Ishikawa (cell line): ENCODE measurements around the gene ICAM2.

Experiments
- CEBPB ChIP-seq: IDR thresholded peaks from 2 replicates; pipeline ENCODE4 v1.6.1; 2012
- CREB1 ChIP-seq: IDR thresholded peaks from 2 replicates; pipeline ENCODE4 v1.6.1; 2012; ENCODE audit warnings: low read depth
- EGR1 ChIP-seq: IDR thresholded peaks from 2 replicates; pipeline ENCODE4 v1.6.1; 2012
- EP300 ChIP-seq: IDR thresholded peaks from 2 replicates; pipeline ENCODE4 v1.6.1; 2012; ENCODE audit warnings: borderline replicate concordance
- FOXM1 ChIP-seq: IDR thresholded peaks from 2 replicates; pipeline ENCODE4 v1.6.1; 2012; ENCODE audit warnings: low read depth, borderline replicate concordance
- MAX ChIP-seq: IDR thresholded peaks from 2 replicates; pipeline ENCODE4 v1.6.1; 2012
- NFIC ChIP-seq: IDR thresholded peaks from 2 replicates; pipeline ENCODE4 v1.6.1; 2012
- RAD21 ChIP-seq: IDR thresholded peaks from 2 replicates; pipeline ENCODE4 v1.6.1; 2012; ENCODE audit warnings: low read depth
- REST ChIP-seq: IDR thresholded peaks from 2 replicates; pipeline ENCODE4 v1.6.1; 2012; ENCODE audit warnings: low read depth, mild to moderate bottlenecking
- TAF1 ChIP-seq: IDR thresholded peaks from 2 replicates; pipeline ENCODE4 v1.6.1; 2012; ENCODE audit warnings: low read depth, mild to moderate bottlenecking
- TCF12 ChIP-seq: IDR thresholded peaks from 2 replicates; pipeline ENCODE4 v1.6.1; 2012; ENCODE audit warnings: low read depth
- TEAD4 ChIP-seq: IDR thresholded peaks from 2 replicates; pipeline ENCODE4 v1.6.1; 2012
- USF1 ChIP-seq: IDR thresholded peaks from 2 replicates; pipeline ENCODE4 v1.6.1; 2012
- YY1 ChIP-seq: IDR thresholded peaks from 2 replicates; pipeline ENCODE4 v1.6.1; 2012; ENCODE audit warnings: low read depth
- ZBTB7A ChIP-seq: IDR thresholded peaks from 2 replicates; pipeline ENCODE4 v1.6.1; 2012; ENCODE audit warnings: low read depth

The ICAM2 gene

GRCh38 chr17:63986821-63987220 lies 33.6 kb downstream of the ICAM2 start:
- TF ChIP-seq TAF1 (no peak), MAX (no peak), EGR1 (no peak)

GRCh38 chr17:63985387-63986140 lies 34.9 kb downstream of the ICAM2 start:
- TF ChIP-seq RAD21, result no peak
- TF ChIP-seq MAX, result no peak
- TF ChIP-seq ZBTB7A, result no peak
- no peak for TF ChIP-seq TCF12
- TF ChIP-seq EGR1, result no peak
- no peak for TF ChIP-seq NFIC
- TF ChIP-seq USF1, result no peak
- no peak for TF ChIP-seq FOXM1
- TF ChIP-seq EP300, result no peak
- no peak for TF ChIP-seq TEAD4
- no peak for TF ChIP-seq CREB1
- no peak for TF ChIP-seq CEBPB
- no peak for TF ChIP-seq TAF1
- no peak for TF ChIP-seq YY1
- TF ChIP-seq REST, result no peak

- TF ChIP-seq YY1, result no peak
- TF ChIP-seq REST, result no peak
Observed at GRCh38 chr17:63984651-63985386, 35.6 kb downstream of the ICAM2 start.

- TF ChIP-seq RAD21, result no peak
- TF ChIP-seq EP300, result no peak
- no peak for TF ChIP-seq YY1
Observed at GRCh38 chr17:63984236-63984635, 36.2 kb downstream of the ICAM2 start.

GRCh38 chr17:63983320-63983719 lies 37.1 kb downstream of the ICAM2 start:
- TF ChIP-seq YY1 (no peak), EP300 (no peak), TCF12 (no peak), MAX (no peak), TAF1 (no peak), USF1 (no peak), RAD21 (no peak), FOXM1 (no peak), EGR1 (no peak), NFIC (no peak), TEAD4 (no peak), ZBTB7A (no peak), REST (no peak), CEBPB (no peak)
